ENCODE results near the gene IL20. TPM values are rescaled to one million over a fixed set of nuclear protein-coding genes. Genes with fewer than 3 reads are reported as not detected.

IL20 gene
- total and polyA plus RNA-seq, 2 of the 13 experiments (the other 11 are each of a cell fraction or from before 2014, with no cell fraction given), result 0.05 TPM; not detected in 1

- BruUV-seq (replicated peaks), result no TSS peak
- H3K4me2 ChIP-seq (ENCODE audit: low read depth, low read length), result no peak overlapping the region
- H3K36me3 ChIP-seq (replicated peaks in 1 of 2; ENCODE audit: control insufficient read depth in 1 of 2, insufficient read depth in 2 of 2, low read length in 2 of 2), result no peaks in the 10 kb centered on the region
- intact Hi-C loops (cut with micrococcal nuclease; ENCODE audit: unreplicated experiment), result no loop called here
- TF ChIP-seq ZNF451 (CRISPR knock-in tag; IDR thresholded peaks at IDR 0.05), result no peak
- H2AFZ ChIP-seq (ENCODE audit: low read length), result no peak overlapping the region
- peaks cover 1 to 52% of the 10 kb centered on the region in 2 experiments; a peak in 3 of 5 replicates for H3K27me3 ChIP-seq (ENCODE audit: control insufficient read depth in 1 of 2, insufficient read depth in 2 of 2, low read length in 2 of 2)
- in situ Hi-C loops (cut with HindIII; ENCODE audit: extremely low pct_ligation_motif_present, low pct_unique_long_range_greater_than_20kb), result no loop called here
- no peak overlapping the region for H3K9ac ChIP-seq (ENCODE audit: insufficient read depth, low read depth, low read length)
- ChIA-PET POLR2A (no interaction called here), CTCF (ENCODE audit: low intra/inter-chr PET ratio, low total read pairs) (no interaction called here)
- H3K4me1 ChIP-seq (ENCODE audit: insufficient read depth, low read length), result no peaks in the 10 kb centered on the region
- no peaks in the 10 kb centered on the region for H3K9me3 ChIP-seq (ENCODE audit: low read length)
- H4K20me1 ChIP-seq (ENCODE audit: insufficient read depth, low read length), result no peaks in the 10 kb centered on the region
- 6% methylated on average over 3 of the region's 3 CpGs for WGBS (ENCODE audit: low lambda C conversion rate)
- DNase-seq (ENCODE audit: low spot score), result no peak
- no peaks in the 10 kb centered on the region for H3K79me2 ChIP-seq (ENCODE audit: insufficient read depth, low read length)
- H3K27ac ChIP-seq (ENCODE audit: extremely low read length, insufficient read depth, low read length), result no peak overlapping the region
- no peak for ATAC-seq
- no peak for FAIRE-seq
- no peak overlapping the region for H3K4me3 ChIP-seq (replicated peaks in 1 of 3; ENCODE audit: insufficient read depth in 1 of 3, low read depth in 2 of 3, low read length in 3 of 3)
Observed at GRCh38 chr1:206895325-206895724, 29.9 kb downstream of the IL20 start.

- Histone ChIP-seq H4K20me1 (ENCODE audit: insufficient read depth, low read length) (no peaks in the 10 kb centered on the region), H3K4me2 (ENCODE audit: low read depth, low read length) (no peak overlapping the region), H3K9ac (ENCODE audit: insufficient read depth, low read depth, low read length) (no peak overlapping the region), H3K4me3 (replicated peaks in 1 of 3; ENCODE audit: insufficient read depth in 1 of 3, low read depth in 2 of 3, low read length in 3 of 3) (no peak overlapping the region), H3K27me3 (ENCODE audit: control insufficient read depth in 1 of 2, insufficient read depth in 2 of 2, low read length in 2 of 2) (peaks cover 1 to 47% of the 10 kb centered on the region in 2 experiments; a peak in 3 of 5 replicates), H2AFZ (ENCODE audit: low read length) (no peak overlapping the region), H3K4me1 (ENCODE audit: insufficient read depth, low read length) (no peaks in the 10 kb centered on the region), H3K9me3 (ENCODE audit: low read length) (no peaks in the 10 kb centered on the region), H3K79me2 (ENCODE audit: insufficient read depth, low read length) (no peaks in the 10 kb centered on the region), H3K27ac (ENCODE audit: extremely low read length, insufficient read depth, low read length) (no peak overlapping the region), H3K36me3 (replicated peaks in 1 of 2; ENCODE audit: control insufficient read depth in 1 of 2, insufficient read depth in 2 of 2, low read length in 2 of 2) (no peaks in the 10 kb centered on the region)
- TF ChIP-seq ZNF446 (CRISPR knock-in tag; IDR thresholded peaks at IDR 0.05) (no peak), ZNF646 (CRISPR knock-in tag; IDR thresholded peaks at IDR 0.05) (no peak), GTF2F1 (IDR thresholded peaks at IDR 0.05; ENCODE audit: low read length) (no peak), RFXAP (CRISPR knock-in tag; IDR thresholded peaks at IDR 0.05; ENCODE audit: borderline replicate concordance) (no peak), TGIF2 (CRISPR knock-in tag; IDR thresholded peaks at IDR 0.05) (no peak), ZNF720 (CRISPR knock-in tag; IDR thresholded peaks at IDR 0.05) (no peak), SP140L (CRISPR knock-in tag; IDR thresholded peaks at IDR 0.05; ENCODE audit: borderline replicate concordance) (no peak), ZNF557 (CRISPR knock-in tag; IDR thresholded peaks at IDR 0.05) (no peak), ARNTL (CRISPR knock-in tag; IDR thresholded peaks at IDR 0.05) (no peak), CTCF (CRISPR knock-in tag; IDR thresholded peaks at IDR 0.05) (no peak), ZNF333 (CRISPR knock-in tag; IDR thresholded peaks at IDR 0.05; ENCODE audit: borderline replicate concordance) (no peak)
- DNase-seq (ENCODE audit: low spot score) (no peak), FAIRE-seq (no peak), ATAC-seq (no peak)
- 0% methylated on average over 3 of the region's 3 CpGs for WGBS (ENCODE audit: low lambda C conversion rate)
- intact Hi-C loops (cut with micrococcal nuclease; ENCODE audit: unreplicated experiment), result no loop called here
- BruUV-seq (replicated peaks), result no TSS peak
- POLR2A ChIA-PET, result no interaction called here
- in situ Hi-C loops (cut with HindIII; ENCODE audit: extremely low pct_ligation_motif_present, low pct_unique_long_range_greater_than_20kb), result no loop called here
- CTCF ChIA-PET (ENCODE audit: low intra/inter-chr PET ratio, low total read pairs), result no interaction called here
Observed at GRCh38 chr1:206895837-206896242, 30.4 kb downstream of the IL20 start.
